ENCODE data around the gene RTTN. TPM values are rescaled to one million over a fixed set of nuclear protein-coding genes. Genes with fewer than 3 reads are reported as not detected.

Gene RTTN
- total RNA-seq, 1 donor from 2014 or later, result 10.8 TPM

DNA sequence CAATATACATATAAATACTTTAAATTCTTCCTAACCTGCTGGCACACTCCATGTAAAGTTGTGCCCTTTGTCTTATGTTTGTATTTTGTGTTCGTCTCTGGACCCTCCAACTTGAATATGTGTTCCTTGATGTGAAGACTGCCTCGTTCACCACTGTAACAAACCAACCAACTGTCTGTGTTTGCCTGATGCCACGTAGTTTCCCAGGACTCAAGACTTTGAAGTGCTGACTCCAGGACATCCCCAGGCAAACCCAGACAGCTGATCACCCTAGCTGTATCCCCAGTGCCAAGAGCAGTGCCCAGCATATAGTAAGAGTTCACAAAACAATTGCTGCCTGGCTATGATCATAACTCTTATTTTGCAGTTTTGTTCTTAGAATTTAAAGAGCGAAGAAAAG is 242.3 kb downstream of the RTTN start:
- Histone ChIP-seq H3K4me1 (no peaks in the 10 kb centered on the region), H3K9me3 (no peaks in the 10 kb centered on the region), H3K36me3 (no peaks in the 10 kb centered on the region), H3K27ac (no peak overlapping the region), H3K4me3 (no peak overlapping the region), H3K27me3 (ENCODE audit: low read depth) (no peaks in the 10 kb centered on the region)
- DNase-seq (no peak), ATAC-seq (no peak)
- TF ChIP-seq, protein P1, sequence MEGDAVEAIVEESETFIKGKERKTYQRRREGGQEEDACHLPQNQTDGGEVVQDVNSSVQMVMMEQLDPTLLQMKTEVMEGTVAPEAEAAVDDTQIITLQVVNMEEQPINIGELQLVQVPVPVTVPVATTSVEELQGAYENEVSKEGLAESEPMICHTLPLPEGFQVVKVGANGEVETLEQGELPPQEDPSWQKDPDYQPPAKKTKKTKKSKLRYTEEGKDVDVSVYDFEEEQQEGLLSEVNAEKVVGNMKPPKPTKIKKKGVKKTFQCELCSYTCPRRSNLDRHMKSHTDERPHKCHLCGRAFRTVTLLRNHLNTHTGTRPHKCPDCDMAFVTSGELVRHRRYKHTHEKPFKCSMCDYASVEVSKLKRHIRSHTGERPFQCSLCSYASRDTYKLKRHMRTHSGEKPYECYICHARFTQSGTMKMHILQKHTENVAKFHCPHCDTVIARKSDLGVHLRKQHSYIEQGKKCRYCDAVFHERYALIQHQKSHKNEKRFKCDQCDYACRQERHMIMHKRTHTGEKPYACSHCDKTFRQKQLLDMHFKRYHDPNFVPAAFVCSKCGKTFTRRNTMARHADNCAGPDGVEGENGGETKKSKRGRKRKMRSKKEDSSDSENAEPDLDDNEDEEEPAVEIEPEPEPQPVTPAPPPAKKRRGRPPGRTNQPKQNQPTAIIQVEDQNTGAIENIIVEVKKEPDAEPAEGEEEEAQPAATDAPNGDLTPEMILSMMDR (IDR thresholded peaks at IDR 0.05), result no peak
- intact Hi-C loops (cut with DNase I), result no loop called here

GRCh38 chr18:69961718-69962117 is 243.8 kb downstream of the RTTN start:
- H3K9me3 ChIP-seq, result no peaks in the 10 kb centered on the region
- H3K4me3 ChIP-seq, result no peak overlapping the region
- H3K27me3 ChIP-seq (ENCODE audit: low read depth), result no peaks in the 10 kb centered on the region
- H3K36me3 ChIP-seq, result no peaks in the 10 kb centered on the region
- H3K4me1 ChIP-seq, result no peaks in the 10 kb centered on the region
- TF ChIP-seq, protein P1 (IDR thresholded peaks at IDR 0.05), result no peak
- H3K27ac ChIP-seq, result no peak overlapping the region
- DNase-seq (no peak), ATAC-seq (no peak)
- intact Hi-C loops (cut with DNase I), result no loop called here

DNA sequence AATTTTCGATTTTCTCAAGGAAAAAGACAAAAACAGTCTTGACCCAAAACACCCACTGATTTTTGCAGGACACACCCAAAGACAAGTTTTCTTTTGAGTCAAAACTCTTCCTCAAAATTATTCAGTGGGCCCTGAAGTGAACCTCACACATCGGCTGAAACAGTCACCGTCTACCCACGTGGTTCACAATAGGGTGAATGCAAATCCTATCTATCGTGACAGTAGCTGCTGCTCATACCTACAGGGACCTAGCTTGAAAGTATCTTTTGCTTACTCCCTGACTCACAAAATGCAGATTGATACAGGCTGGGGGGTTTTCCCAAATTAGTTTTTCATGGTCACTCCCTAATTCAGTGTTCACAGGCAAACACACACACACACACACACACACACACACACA is 247.1 kb downstream of the RTTN start:
- no peak for DNase-seq
- TF ChIP-seq, protein P1 (IDR thresholded peaks at IDR 0.05), result no peak
- intact Hi-C loops (cut with DNase I), result no loop called here

DNA sequence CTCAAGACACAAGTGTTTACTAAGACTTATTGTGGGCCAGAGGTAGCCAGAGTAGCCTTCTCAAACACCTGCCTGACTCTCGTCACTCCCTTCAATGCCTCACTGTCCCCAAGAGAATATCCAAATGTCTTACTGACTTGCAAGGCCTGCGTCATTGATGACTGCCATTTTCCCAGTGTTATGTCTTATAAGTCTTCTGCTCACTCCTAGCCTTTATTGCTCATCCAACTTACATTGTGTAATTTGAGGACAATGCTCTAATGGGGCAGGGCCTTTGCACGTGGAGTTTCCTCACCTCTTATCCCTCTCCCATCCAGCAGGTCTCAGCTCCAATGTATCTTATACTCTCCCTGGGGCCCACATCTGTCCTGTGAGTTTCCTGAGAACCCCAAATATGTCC is 247.7 kb downstream of the RTTN start:
- TF ChIP-seq, protein P1 (IDR thresholded peaks at IDR 0.05), result no peak
- Histone ChIP-seq H3K9me3 (no peaks in the 10 kb centered on the region), H3K4me3 (no peak overlapping the region), H3K4me1 (peaks cover 10% of the 10 kb centered on the region), H3K36me3 (no peaks in the 10 kb centered on the region), H3K27me3 (ENCODE audit: low read depth) (no peaks in the 10 kb centered on the region), H3K27ac (no peak overlapping the region)
- ATAC-seq (no peak), DNase-seq (no peak)
- intact Hi-C loops (cut with DNase I), result no loop called here

More for the DNA sequence above, 247.1 kb downstream of the RTTN start:
- peaks cover 10% of the 10 kb centered on the region for H3K4me1 ChIP-seq
- H3K27me3 ChIP-seq (ENCODE audit: low read depth), result no peaks in the 10 kb centered on the region
- no peak overlapping the region for H3K27ac ChIP-seq
- no peak overlapping the region for H3K4me3 ChIP-seq
- no peaks in the 10 kb centered on the region for H3K36me3 ChIP-seq
- no peaks in the 10 kb centered on the region for H3K9me3 ChIP-seq
- no peak for ATAC-seq

- H3K4me1 ChIP-seq, result peaks cover 10% of the 10 kb centered on the region
- peak overlapping the region; percentile 18 for H3K27ac ChIP-seq
- TF ChIP-seq, protein P1 (IDR thresholded peaks at IDR 0.05), result no peak
- H3K4me3 ChIP-seq, result peak overlapping the region; percentile 19
- H3K9me3 ChIP-seq, result no peaks in the 10 kb centered on the region
- H3K36me3 ChIP-seq, result no peaks in the 10 kb centered on the region
- intact Hi-C loops (cut with DNase I), result no loop called here
- DNase-seq, result no peak
- no peak for ATAC-seq
- no peaks in the 10 kb centered on the region for H3K27me3 ChIP-seq (ENCODE audit: low read depth)
These were observed 248.5 kb downstream of the RTTN start for GRCh38 chr18:69956665-69957620.
